ENCODE data around the gene SERPING1.

DNA sequence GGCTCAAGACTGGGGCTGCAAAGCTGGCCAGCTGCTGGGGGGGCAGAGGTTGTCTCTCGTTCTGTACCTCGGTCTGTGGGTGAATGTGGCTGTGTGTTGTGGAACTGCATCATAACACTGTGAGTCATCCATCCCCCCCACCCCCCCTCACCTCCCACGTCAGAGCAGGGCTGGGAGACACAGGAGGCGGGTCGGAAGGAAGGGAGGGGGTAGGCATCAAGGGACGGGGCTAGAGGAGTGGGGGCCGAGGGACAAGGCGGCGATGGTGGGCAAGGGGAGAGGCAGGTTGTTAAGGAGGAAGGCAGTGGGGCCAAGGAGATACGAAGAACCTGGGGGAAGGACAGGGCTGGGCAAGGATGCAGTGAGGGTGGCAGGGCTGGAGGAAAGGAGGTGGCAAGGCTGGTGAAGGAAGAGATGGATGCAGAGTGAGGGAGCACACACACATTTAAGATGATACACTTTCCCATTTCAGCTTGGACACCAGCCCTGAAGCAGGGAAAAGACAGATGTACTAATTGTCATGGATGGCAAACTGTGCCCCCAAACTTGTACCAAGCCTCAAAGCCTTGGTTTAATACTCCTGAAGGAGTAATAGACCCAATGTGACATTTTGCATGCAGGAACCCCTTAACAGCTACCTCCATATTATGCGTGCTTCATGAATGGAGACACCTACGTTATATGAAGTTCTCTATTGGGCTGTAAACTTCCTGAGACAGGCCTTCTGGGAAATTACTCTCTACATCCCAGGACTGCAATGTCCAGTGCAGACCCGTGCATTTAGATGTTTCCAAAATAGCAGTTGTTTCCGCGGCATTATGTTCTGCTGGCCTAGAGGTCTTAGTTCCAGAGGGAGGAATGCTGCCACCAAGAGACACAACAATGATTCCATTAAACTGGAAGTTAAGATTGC is 52.6 kb downstream of the SERPING1 start, which contains the start of gene YPEL4:
- TF ChIP-seq GATA2 (IDR thresholded peaks at IDR 0.05; ENCODE audit: low read depth, low read length) (no peak), GATA3 (IDR thresholded peaks at IDR 0.05; ENCODE audit: low read depth, low read length) (no peak)
